NCI-H82 treated with DMSO at 0.1 percent for 48 hours (cell line): ENCODE data around the gene JCAD.

Source experiments
- DNase-seq: peaks from one replicate; lab custom pipeline; 2025; ENCODE audit not compliant: unreplicated experiment; lab: John Stamatoyannopoulos, UW

Gene JCAD

DNA sequence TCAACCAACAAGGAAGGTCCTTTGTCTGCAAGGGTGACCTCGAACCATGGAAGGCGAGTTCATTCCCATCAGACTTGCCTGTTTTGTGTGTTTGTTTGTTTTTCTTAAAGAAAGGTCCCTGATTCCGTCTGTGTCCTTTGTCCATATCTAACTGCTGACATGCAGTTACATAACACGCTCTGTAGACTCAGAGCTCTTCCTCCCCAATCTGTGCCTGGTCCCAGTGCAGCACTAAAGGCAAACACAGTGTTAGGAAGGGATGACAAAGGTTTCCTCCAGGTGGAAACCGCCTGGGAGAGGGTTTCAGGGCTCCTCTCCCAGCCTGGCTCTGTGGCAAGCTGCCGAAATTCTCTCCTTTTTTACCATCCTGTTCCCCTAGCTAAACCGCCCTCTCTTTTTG lies 13.4 kb downstream of the JCAD start:
- DNase-seq: no peak

DNA sequence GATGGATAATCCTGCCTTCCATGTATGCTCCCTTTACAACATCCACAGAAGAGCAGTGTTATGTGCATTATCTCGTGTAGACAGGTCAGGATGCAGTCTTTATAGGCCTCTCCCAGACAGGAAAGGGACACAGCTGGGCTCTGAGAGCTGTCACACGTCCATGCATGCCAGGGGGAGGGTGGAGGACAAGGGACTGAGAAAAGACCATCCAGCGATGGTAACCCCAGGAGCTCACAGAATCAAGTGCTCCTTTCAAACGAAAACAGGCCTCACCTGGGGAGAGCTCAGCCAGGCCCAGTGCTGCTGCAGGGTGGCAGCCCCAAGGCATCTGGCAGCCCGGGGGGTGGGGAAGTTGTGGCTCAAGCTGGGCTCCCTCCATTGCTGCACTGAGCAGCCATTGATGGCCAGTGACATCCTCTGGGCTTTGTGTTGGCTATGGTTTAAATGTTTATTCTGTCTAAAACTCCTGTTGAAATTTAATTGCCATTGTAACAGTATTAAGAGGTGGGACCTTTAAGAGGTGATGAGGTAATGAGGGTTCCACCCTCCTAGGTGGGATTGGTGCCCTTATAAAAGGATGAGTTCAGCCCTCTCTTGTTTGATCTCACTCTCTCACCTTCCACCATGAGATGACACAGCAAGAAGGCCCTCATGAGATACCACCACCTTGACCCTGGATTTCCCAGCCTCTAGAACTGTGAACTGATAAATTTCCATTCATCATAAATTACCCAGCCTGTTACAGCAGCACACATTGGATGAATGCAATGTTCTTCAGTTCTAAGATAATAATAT lies 15.7 kb downstream of the JCAD start:
- no peak for DNase-seq

DNA sequence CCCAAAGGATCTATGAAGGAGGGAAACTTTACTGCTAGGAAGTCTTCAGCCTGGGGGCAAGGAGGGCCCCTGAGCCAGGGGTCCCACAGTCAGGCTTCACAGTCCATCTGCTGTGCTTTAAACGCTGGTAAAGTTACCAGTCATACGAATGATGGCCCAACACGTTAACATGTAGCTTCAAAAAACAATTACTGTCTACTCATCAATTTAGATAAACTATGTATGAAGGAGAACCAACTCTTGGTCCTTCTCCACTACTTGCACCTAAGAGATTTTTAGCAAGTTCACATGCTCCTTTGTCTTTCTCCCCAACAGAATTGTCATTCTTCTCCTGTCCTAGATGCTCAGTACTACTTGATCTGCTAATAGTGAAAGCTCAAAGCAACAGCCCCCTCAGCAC lies 16.6 kb downstream of the JCAD start:
- DNase-seq: no peak

DNA sequence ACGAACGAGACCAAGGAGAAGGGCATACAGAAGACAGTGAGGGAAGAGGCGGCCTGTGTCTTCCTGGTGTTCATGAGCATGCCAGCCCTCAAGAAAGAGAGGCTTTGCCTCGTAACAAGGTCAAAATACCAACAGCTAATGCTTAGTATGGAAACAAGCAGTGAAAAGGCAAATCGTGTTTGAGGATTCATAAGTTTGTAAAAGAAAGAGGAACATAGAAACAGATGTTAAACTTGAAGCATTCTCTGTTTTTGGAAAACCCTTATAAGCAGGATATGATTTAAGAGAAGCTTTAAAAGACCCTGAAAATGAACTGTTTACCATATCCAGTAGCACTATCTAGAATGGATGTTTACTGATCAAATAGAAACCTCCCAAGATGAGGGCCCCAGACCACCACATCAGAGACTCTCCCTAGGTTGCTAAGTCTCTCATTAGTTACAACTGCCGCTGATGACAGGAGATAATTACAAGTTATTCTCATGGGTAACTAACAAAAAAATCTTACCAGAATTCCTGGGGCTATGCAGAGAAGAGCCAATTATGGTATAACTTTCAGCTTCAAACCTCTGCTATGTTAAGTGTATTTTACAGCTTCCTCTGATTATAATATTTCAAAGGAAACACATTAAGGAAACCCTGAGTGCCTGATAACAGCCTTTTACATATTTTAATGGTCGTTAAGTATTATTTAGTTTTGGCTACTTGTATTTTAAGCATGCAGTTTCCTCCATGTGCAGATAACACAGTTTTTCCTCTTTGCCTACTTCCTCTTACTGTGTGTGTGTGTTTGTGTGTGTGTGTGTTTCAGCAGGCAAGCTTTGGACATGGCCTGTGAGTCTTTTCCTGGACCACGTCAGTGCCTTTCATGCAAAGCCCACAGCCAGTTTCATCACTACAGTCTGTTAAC lies 17.9 kb downstream of the JCAD start:
- no peak for DNase-seq

DNA sequence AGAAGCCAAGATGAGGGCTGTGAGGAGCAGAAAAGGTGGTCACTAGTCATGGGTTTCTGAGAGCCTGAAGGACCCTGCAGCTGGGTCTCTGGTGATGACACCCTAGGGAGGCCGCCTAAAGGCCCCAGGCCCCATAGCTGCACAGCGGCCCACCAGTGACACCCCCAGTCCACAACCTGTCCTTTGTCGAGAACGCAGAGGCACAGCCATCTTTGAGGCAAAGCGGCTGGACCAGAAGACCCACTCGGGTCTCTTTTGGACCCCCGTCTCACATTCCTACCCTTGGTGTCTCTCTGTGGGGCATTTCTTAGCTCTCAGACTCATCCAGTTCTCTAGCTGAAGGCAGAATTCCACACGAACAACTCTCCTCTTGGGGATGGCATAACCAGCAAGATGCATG lies 18.8 kb downstream of the JCAD start:
- no peak for DNase-seq

DNA sequence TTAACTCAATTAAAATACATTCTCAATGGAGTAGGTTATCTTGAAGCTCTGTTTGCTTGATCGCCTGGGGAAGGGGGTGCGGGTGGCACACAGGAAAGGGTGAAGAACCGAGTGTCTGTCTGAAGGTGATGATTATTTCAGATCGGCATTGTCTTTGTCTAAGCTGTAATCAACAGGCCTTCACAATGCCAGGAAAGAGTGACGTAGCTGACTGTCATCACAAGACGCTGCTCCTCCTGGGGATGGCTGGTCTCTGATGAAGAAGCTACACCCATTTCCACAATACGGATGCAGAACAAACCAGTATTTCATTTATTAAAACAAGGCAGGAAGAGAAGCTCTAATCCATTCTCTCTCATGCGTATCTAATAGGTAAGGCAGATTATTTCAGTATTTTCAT lies 19.4 kb downstream of the JCAD start:
- DNase-seq: no peak

DNA sequence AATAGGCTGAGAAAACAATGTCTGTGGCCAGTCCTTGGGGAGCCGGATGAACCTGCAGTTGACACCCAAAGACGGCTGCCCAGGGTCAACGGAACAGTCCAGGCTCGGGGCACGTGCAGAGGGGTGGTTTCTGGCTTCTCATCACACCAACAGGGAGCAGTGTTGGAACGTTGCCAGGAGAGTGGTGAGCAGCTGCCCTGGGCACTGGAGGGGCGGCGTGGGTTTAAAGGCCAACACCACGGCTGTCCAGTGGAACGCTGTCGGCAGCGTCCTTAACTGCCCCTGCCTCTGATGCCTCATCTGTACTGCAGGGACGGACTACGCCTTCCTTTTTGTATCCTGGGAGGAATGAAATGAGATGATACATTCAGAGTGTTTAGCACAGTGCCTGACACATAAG lies 19.8 kb downstream of the JCAD start:
- no peak for DNase-seq

DNA sequence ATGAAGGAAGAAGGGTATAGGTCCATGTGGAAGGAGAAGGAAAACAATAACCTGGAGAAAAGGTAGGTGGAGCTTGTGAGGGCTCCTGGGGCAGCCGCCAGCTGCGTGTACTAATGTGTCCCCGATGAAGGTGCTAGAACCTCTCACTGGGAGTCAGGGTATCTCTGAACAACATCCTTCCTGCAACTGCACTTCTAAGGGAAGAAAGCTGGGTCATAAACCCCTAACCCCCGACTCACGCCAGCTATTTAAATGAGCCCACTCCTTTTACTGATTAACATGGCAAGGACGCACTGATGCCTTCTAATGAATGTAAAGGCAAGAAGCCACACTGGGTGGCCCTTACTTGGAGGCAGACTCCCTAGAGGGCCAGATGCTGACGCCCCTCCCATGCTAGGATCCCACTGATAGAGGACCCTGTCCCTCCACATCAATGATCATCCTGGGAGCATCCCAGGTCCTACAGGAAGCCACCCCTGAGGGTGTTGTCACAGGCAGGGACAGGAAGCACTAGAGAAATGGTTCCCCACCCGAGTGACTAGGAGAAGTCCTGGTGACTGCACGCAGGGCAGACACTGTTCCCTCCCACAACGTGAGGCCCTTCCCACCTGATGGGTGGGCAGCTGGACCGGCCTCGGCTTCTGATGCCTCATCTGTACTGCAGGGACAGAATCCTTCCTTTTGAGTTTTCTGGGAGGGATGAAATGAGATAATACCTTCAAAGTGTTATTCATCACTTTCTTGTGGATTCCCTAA lies 20.4 kb downstream of the JCAD start:
- no peak for DNase-seq

DNA sequence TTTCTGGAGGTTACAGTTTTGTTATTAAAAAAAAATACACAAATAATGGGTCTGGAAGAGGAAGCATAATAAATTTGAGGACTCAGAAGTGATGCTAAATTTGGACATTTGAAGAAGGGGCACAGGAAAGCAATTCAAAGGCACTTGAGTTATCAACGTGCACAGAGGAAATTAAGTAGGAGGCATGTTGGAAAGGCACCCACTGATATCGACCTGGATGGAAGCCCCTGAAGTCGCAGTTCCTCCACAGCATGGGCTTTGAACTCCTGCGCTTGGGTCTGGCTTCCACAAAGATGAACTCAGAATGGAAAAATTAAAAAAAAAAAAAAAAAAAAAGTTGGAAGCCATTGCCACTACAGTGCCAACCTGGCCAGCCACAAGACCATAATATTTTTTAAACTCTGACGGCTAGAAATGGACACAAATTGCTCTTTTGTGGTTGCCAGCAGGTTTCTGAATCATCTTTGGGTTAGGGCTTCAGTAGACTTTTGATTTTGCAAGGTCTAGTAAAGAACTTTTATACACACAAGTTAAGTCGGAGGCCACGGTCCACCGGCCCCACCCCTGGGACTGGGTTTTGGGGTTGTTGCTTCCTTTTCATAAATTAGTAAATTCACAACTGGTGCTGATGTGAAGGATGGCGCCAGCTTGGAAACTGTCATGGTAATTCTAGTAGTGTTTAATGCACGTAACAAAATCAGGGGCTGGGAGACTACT lies 21.6 kb downstream of the JCAD start:
- no peak for DNase-seq

DNA sequence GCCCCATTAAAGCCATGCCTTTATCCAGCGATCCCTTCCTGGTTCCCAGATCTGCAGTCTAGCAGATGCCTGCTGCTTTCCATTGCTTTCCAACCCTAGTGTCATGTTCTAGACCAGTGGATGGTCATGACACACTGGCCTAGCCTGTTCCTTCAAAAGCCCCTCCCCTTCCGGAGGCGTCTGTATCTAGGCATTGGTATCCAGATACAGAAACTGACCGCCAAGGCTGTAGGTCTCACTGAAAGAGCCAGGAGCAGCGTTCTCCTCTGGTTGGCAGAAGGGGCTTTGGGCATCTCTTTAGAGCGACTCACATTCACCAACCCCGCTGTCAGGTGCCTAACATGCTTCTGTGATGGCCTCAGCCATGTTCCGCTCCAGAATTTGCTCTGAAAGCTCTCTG lies 22.6 kb downstream of the JCAD start:
- no peak for DNase-seq

DNA sequence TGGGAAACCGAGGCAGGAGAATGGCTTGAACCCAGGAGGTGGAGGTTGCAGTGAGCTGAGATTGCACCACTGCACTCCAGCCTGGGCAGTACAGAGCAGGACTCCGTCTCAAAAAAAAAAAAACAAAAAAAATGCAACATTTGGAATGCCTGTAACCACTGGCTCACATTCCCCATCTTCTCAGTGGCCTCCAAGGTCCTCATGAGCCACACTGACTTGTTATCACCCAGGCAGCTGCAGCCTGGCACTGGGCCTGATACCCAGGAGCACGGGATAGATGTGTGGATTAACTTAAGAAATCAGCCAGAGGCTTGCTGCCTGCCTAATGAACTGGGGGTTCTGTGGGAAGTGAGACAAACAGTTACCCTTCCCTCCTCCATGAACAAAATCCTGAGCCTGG lies 23.0 kb downstream of the JCAD start:
- no peak for DNase-seq

DNA sequence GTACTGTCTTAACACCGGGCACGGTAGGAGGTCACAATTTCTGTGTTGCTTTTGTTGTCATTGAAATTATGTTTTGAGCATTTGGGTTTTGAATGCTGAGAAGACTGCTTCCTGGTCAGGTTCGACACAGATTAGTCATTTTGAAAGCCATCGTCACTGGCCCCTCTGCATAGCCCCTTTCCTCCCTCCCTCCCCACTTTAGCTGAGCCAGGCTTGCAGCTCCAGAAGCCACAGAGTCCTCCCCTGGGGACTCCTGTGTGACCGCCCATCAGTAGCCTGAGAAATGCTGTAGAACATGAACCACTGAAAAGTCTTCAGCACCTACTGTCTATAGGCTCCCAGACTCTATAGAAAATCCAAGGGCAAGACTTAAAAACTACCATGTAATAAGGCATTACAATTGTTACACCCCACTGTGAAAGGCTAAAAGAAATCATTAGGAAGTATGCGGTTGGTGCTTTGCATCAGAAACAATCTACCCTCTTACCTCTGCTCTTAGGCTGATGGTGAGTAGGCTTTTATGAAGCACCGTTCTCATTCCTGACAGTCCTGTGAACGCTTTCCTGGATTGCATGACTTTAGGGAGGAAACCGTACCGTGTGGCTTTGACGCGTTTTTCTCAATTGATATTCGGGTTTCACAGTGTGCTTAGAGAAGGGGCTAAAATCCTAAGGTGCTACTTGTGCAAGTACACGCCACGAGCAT lies 24.8 kb downstream of the JCAD start:
- no peak for DNase-seq

DNA sequence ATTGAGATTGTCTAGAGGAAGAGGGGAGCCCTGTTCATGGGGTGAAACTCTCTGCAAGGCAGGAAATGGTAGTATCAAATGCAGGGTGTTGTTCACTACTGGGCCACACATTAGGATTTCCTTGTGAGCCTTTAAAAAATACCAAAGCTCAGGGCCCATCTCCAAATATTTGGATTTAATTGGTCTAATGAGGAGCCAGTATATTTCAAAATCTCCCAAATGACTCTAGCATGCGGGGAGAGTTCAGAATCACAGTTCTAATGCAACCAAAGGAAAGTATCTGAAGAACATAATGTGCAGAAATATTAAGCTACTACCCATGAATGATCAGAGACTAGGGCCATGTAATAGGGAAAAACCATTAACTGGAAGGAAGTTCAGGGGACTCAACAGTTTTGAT lies 27.3 kb downstream of the JCAD start:
- no peak for DNase-seq

DNA sequence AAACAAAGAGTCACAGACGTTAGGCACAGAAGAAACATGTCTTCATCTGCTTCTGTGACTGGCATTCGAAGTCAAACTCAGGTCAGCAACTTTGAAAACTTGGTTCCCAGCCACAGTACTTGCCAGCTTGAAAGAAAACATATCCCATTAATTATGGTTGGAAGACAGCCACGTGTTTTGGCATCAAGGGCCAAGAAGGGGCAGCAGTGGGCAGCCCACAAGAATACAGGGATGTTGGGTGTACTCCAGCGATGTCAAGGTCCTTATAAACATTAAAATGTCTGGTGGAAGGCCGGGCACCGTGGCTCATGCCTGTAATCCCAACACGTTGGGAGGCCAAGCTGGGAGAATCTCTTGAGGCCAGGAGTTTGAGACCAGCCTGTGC lies 29.5 kb downstream of the JCAD start:
- DNase-seq: no peak

DNA sequence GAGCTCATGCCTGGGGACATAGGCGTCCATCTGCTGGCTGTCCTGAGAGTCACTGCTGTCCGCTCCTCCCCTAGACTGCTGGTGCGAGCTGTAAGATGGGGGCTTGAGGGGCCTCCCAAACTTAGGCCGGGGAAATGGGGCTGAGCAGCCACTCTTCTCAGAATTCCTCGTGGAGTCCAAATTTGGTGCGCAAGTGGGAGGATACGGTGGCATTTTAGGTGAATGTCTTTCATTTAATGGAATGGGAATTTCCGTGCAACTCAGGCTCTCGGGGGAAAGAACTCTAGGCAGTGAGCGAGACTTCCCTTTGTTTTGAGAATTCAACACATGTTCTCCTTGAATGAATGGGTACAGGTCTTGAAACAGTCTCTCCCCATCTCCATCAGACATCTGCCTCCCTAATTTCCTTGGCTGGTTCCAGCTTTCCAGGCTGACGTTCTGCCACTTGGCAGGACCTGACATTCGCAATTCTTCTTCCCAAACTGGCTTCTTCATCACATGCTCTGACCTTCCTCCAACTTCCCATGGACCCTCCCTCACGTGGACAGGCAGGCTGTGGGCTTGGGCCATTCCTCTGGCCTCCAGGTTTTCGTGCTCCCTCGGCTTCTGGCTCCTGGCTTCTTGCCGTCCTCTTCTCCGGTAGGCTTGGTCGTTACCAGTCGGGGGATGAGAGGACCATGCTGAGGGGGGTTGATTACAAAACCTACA lies 30.1 kb downstream of the JCAD start:
- no peak for DNase-seq

DNA sequence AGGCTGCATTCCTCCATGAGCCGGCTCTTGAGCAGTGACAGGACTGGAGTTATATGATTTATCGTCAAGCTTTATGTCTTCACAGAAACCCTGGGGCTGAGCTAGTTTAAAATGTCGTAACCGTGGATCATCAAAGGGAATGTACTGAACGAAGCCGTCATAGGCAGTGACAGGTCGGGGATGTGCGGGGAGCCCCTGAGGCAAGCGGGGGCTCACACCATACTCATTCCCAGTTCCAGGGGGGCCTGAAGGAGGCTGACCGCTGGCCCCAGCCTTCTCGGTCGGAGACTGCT lies 30.7 kb downstream of the JCAD start:
- no peak for DNase-seq

DNA sequence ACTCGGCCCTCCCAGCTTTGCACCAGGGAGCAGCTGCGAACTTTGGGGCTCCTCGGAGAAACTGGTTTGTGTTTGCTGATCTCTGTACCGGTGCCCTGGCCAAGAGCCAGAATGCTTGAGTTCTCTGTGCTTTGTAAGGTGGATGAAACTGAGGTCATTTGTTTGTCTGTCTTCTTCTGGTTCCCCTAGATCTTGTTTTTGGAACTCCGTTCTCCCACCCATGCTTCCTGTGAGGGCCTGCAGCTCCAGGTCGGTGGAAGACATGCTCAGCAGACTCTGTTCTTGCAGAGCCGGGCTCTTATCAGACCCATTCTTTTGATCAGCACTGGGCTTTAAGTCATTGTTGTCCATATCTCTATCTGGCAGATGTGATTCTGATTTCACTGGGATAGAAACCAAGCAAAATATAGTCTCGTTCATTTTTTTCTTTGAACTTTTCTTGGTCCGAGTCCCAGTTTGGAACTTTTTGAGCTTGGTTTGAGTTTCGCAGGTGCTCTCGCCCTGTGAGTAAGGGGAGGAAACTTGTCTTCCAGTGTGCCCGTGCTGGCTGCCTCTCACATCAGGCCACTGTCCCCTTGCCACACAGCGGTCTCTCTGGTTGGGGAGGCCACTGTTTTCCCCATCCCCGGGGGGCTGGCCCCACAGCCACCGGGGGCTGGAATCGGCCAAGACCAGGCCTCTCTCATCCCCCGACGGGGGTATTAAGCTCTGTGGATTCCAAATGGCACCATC lies 31.2 kb downstream of the JCAD start:
- DNase-seq: no peak

DNA sequence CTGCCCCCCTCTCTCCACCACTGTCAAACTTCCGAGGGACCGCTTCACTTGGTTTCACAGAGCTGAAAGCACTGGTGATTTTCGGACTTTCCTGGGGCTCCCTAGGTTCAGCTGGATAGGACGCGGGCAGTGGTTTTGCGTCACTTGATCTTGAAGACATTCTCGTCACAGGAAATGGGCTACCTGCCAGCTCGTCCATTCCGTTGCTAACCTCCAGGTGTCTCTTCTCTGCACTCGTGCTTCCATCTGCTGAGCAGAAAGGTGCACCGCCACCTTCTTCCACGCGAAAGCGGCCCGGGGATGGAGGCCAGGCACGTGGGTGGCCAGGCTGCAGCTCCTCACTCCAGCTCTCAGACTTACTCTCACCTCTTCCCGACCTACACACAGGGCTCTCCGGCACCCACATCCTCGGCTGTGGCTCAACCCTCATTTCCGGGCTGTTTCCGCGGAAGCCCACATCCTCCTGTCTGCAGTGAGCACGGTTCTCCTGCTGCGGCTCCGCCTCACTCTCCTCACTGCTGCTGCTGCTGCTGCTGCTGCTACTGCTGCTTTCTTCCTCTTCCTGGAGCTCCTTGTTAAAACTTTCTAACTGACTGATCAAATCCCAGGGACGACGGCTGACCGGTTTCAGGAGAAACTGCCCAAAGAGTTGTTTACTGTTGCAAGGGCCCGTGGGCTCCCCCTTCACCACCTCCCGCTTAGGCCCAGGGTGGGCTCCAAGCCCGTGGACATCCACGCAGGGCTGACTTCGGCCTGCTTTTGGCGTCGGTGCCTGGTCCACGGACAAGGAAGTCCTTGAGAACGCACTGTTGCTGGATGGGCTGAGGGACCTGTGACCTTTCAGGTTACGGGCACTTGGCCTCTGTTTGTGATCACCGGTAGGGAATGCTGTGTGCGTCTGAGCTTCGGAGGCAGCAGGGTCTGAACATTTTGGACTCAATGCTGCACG lies 32.1 kb downstream of the JCAD start:
- DNase-seq: no peak
